Measurements from ENCODE around the gene RNF13.
A peak's percentile ranks its signal among the peaks of the same experiment; 100 is the strongest.
"Not testable (repeated sequence)": the region's sequence is repeated elsewhere in the genome, so short reads cannot be mapped to it uniquely, and the experiment has no call there.

RNF13 gene

DNA sequence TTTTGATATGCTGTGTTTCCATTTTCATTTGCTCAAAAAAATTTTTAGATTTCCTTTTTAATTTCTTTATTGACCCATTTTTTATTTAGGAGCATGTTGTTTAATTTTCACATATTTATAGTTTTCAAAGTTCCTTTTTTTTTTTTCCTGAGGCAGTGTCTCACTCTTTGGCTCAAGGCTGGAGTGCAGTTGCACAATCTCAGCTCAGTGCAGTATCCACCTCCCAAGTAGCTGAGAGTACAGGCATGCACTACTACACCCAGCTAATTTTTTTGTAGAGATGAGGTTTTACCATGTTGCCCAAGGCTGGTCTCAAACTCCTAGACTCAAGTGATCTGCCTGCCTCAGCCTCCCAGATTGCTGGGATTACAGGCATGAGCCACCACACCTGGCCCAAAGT is 121.5 kb downstream of the RNF13 start:
- no peak for FAIRE-seq

GRCh38 chr3:149936812-149937230 is 123.8 kb downstream of the RNF13 start:
- no peak for DNase-seq (ENCODE audit: insufficient read length, low spot score)
- peak; percentile 56 for FAIRE-seq
- TF ChIP-seq, protein P1, sequence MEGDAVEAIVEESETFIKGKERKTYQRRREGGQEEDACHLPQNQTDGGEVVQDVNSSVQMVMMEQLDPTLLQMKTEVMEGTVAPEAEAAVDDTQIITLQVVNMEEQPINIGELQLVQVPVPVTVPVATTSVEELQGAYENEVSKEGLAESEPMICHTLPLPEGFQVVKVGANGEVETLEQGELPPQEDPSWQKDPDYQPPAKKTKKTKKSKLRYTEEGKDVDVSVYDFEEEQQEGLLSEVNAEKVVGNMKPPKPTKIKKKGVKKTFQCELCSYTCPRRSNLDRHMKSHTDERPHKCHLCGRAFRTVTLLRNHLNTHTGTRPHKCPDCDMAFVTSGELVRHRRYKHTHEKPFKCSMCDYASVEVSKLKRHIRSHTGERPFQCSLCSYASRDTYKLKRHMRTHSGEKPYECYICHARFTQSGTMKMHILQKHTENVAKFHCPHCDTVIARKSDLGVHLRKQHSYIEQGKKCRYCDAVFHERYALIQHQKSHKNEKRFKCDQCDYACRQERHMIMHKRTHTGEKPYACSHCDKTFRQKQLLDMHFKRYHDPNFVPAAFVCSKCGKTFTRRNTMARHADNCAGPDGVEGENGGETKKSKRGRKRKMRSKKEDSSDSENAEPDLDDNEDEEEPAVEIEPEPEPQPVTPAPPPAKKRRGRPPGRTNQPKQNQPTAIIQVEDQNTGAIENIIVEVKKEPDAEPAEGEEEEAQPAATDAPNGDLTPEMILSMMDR (IDR thresholded peaks at IDR 0.05; ENCODE audit: insufficient read depth, missing control alignments), result peak; percentile 85

More for the DNA sequence above, 121.5 kb downstream of the RNF13 start:
- no peak for DNase-seq (ENCODE audit: insufficient read length, low spot score)
- TF ChIP-seq, protein P1 (IDR thresholded peaks at IDR 0.05; ENCODE audit: insufficient read depth, missing control alignments), result no peak

GRCh38 chr3:149938392-149939055 is 125.5 kb downstream of the RNF13 start:
- not testable (repeated sequence) for FAIRE-seq; DNase-seq (ENCODE audit: insufficient read length, low spot score)

GRCh38 chr3:149941186-149941585 is 128.2 kb downstream of the RNF13 start:
- FAIRE-seq (no peak), DNase-seq (ENCODE audit: insufficient read length, low spot score) (no peak)
- TF ChIP-seq, protein P1 (IDR thresholded peaks at IDR 0.05; ENCODE audit: insufficient read depth, missing control alignments), result no peak

GRCh38 chr3:149941946-149942345 is 128.9 kb downstream of the RNF13 start:
- no peak for DNase-seq (ENCODE audit: insufficient read length, low spot score)
- TF ChIP-seq, protein P1 (IDR thresholded peaks at IDR 0.05; ENCODE audit: insufficient read depth, missing control alignments), result no peak
- FAIRE-seq, result no peak

DNA sequence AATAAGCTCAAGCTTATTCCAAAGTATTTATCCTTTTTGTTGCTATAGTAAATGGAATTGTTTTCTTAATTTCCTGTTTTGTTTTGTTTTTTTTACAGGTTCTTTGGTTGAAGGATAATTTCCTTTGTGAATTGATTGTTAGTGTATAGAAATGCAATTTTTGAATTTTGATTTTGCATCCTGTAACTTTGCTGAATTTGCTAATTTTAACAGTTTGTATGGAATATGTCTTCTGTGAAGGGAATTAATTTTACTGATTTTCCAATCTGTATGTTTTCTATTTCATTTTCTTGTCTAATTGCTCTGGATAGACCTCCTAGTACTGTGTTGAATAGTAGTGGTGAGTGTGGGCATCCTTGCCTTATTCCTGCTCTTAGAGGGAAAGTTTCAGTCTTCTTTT is 129.4 kb downstream of the RNF13 start:
- TF ChIP-seq, protein P1 (IDR thresholded peaks at IDR 0.05; ENCODE audit: insufficient read depth, missing control alignments), result no peak
- FAIRE-seq (no peak), DNase-seq (ENCODE audit: insufficient read length, low spot score) (no peak)

DNA sequence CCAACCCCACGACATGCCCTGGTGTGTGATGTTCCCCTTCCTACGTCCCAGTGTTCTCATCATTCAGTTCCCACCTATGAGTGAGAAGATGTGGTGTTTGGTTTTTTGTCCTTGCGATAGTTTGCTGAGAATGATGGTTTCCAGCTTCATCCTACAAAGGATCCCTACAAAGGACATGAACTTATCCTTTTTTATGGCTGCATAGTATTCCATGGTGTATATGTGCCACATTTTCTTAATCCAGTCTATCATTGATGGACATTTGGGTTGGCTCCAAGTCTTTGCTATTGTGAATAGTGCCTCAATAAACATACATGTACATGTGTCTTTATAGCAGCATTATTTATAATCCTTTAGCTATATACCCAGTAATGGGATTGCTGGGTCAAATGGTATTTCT is 131.0 kb downstream of the RNF13 start:
- not testable (repeated sequence) for DNase-seq (ENCODE audit: insufficient read length, low spot score); FAIRE-seq

GRCh38 chr3:149947231-149947630 is 134.2 kb downstream of the RNF13 start:
- DNase-seq (ENCODE audit: insufficient read length, low spot score) (no peak), FAIRE-seq (no peak)
- TF ChIP-seq, protein P1 (IDR thresholded peaks at IDR 0.05; ENCODE audit: insufficient read depth, missing control alignments), result no peak

All from D721Med (cell line).